Activated T-helper 1 cell treated with Interleukin-2 at 50 U/mL for 16 hours (primary cell): ENCODE results near the gene PPP2R3A.
A peak's percentile ranks its signal among the peaks of the same experiment; 100 is the strongest.

Experiments
- DNase-seq: peaks from one replicate; pipeline ENCODE4 v3.0.0-alpha.2; 2020; ENCODE audit warnings: low read depth

Gene PPP2R3A

GRCh38 chr3:136196064-136196400 is 230.5 kb downstream of the PPP2R3A start, which contains the start of gene MSL2:
MSL2 (minus strand) TSS chr3:136196335; CDS start chr3:136195113, 1,222 bp downstream.
- no peak for DNase-seq

GRCh38 chr3:136196401-136197158 is 231.1 kb downstream of the PPP2R3A start:
- peak; percentile 96 for DNase-seq

- DNase-seq, result no peak
Measured at GRCh38 chr3:136197159-136197793, 231.7 kb downstream of the PPP2R3A start.
